ENCODE measurements around the gene STAG1.
"Not testable (repeated sequence)": the region's sequence is repeated elsewhere in the genome, so short reads cannot be mapped to it uniquely, and the experiment has no call there.

Gene STAG1

DNA sequence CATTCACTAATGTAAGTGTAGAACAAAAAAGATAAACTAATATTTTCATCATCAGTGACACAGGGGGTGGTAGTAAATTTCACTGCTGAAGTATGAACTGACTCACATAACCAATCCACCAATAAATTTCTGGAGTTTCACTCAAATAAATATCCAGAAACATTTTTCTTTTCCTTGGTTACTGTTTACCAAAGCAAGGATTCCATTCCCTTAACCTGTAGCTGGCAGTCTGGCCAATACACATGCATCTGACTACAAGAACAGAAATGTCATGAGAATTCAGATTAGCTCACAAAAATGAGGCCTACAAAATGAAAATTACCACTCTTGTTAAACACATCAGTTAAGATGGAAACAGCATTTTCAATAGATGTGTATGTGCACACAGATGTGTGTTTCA lies 80.3 kb downstream of the STAG1 start:
- H3K36me3 Mint-ChIP-seq (ENCODE audit: low read depth), result peaks cover 13% of the 10 kb centered on the region
- H3K4me3 Mint-ChIP-seq, result no peak overlapping the region
- no peaks in the 10 kb centered on the region for H3K9me3 Mint-ChIP-seq
- TF ChIP-seq, protein P1, sequence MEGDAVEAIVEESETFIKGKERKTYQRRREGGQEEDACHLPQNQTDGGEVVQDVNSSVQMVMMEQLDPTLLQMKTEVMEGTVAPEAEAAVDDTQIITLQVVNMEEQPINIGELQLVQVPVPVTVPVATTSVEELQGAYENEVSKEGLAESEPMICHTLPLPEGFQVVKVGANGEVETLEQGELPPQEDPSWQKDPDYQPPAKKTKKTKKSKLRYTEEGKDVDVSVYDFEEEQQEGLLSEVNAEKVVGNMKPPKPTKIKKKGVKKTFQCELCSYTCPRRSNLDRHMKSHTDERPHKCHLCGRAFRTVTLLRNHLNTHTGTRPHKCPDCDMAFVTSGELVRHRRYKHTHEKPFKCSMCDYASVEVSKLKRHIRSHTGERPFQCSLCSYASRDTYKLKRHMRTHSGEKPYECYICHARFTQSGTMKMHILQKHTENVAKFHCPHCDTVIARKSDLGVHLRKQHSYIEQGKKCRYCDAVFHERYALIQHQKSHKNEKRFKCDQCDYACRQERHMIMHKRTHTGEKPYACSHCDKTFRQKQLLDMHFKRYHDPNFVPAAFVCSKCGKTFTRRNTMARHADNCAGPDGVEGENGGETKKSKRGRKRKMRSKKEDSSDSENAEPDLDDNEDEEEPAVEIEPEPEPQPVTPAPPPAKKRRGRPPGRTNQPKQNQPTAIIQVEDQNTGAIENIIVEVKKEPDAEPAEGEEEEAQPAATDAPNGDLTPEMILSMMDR (IDR thresholded peaks at IDR 0.05; ENCODE audit: unreplicated experiment in 3 of 3), result no peak
- peak overlapping the region in 1 of 3 experiments; percentile 66 for H3K27ac Mint-ChIP-seq
- no peaks in the 10 kb centered on the region for H3K27me3 Mint-ChIP-seq (ENCODE audit: low read depth)
- H3K4me1 Mint-ChIP-seq, result peaks cover 6% of the 10 kb centered on the region

GRCh38 chr3:136670166-136670565 lies 82.0 kb downstream of the STAG1 start:
- H3K36me3 Mint-ChIP-seq (ENCODE audit: low read depth), result peaks cover 13% of the 10 kb centered on the region
- H3K4me3 Mint-ChIP-seq, result no peak overlapping the region
- no peak overlapping the region for H3K27ac Mint-ChIP-seq
- peaks cover 8% of the 10 kb centered on the region for H3K4me1 Mint-ChIP-seq
- H3K9me3 Mint-ChIP-seq, result no peaks in the 10 kb centered on the region
- no peaks in the 10 kb centered on the region for H3K27me3 Mint-ChIP-seq (ENCODE audit: low read depth)
- TF ChIP-seq, protein P1 (IDR thresholded peaks at IDR 0.05; ENCODE audit: unreplicated experiment in 3 of 3), result no peak

DNA sequence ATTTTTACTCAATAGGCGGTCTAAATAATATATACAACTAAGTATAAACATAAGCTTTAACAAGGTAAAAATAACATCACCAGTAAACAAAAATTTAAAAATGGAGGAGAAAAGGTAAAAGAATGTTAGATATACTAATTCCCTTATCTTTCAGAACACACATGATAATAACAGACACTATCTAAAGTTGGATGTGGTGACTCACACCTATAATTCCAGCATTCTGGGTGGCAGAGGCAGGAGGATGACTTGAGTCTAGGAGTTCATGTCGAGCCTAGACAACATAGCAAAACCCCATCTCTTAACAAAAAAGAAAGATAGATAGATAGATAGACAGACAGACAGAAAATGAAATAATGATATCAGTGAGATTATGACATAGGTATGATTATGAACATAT lies 85.1 kb downstream of the STAG1 start:
- peaks cover 13% of the 10 kb centered on the region for H3K36me3 Mint-ChIP-seq (ENCODE audit: low read depth)
- H3K4me1 Mint-ChIP-seq, result peaks cover 9% of the 10 kb centered on the region
- no peaks in the 10 kb centered on the region for H3K27me3 Mint-ChIP-seq (ENCODE audit: low read depth)
- H3K9me3 Mint-ChIP-seq, result no peaks in the 10 kb centered on the region
- no peak overlapping the region for H3K4me3 Mint-ChIP-seq
- TF ChIP-seq, protein P1 (IDR thresholded peaks at IDR 0.05; ENCODE audit: unreplicated experiment in 3 of 3), result no peak
- no peak overlapping the region for H3K27ac Mint-ChIP-seq

DNA sequence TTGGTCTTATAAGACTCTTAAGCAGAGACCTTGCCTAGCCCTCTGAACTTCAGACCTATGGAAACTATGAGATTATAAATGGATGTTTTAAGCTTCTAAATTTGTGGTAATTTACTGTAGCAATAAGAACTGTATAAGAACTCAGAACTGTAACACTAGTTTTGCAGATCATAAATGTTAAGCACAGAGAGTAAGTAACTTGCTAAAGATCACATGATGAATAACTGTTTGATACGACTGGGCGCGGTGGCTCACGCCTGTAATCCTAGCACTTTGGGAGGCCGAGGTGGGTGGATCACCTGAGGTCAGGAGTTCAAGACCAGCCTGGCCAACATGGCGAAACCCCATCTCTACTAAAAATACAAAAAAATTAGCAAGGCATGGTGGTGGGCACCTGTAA lies 85.9 kb downstream of the STAG1 start:
- not testable (repeated sequence) for H3K27ac Mint-ChIP-seq; H3K27me3 Mint-ChIP-seq (ENCODE audit: low read depth); H3K9me3 Mint-ChIP-seq; H3K36me3 Mint-ChIP-seq (ENCODE audit: low read depth); H3K4me3 Mint-ChIP-seq; H3K4me1 Mint-ChIP-seq

DNA sequence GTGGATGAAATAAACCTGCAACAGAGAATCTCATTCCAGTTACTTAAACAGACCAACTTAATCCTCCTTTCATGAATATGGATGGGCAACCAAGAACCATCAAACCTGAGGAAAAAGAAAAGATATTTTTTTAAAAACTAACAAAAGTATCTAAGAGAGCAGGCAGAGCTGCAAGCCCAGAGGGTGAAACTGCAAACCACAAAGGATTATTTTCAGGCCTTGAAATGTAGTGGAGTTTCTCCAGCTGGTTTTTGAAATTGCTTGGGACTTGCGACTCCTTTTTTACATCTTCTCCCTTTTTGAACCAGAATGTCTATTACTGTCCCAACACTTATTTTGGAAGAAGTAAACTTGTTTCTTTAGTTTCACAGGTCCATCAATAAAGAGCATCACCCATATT lies 87.4 kb downstream of the STAG1 start:
- Mint-ChIP-seq H3K4me1 (peaks cover 9% of the 10 kb centered on the region), H3K27ac (no peak overlapping the region), H3K9me3 (no peaks in the 10 kb centered on the region), H3K4me3 (no peak overlapping the region), H3K36me3 (ENCODE audit: low read depth) (peaks cover 6% of the 10 kb centered on the region), H3K27me3 (ENCODE audit: low read depth) (no peaks in the 10 kb centered on the region)
- TF ChIP-seq, protein P1 (IDR thresholded peaks at IDR 0.05; ENCODE audit: unreplicated experiment in 3 of 3), result no peak

GRCh38 chr3:136661282-136661681 lies 90.9 kb downstream of the STAG1 start:
- H3K9me3 Mint-ChIP-seq, result no peaks in the 10 kb centered on the region
- TF ChIP-seq, protein P1 (IDR thresholded peaks at IDR 0.05; ENCODE audit: unreplicated experiment in 3 of 3), result no peak
- H3K4me3 Mint-ChIP-seq, result no peak overlapping the region
- no peak overlapping the region for H3K27ac Mint-ChIP-seq
- H3K4me1 Mint-ChIP-seq, result peaks cover 19% of the 10 kb centered on the region
- no peaks in the 10 kb centered on the region for H3K27me3 Mint-ChIP-seq (ENCODE audit: low read depth)
- peaks cover 6% of the 10 kb centered on the region for H3K36me3 Mint-ChIP-seq (ENCODE audit: low read depth)
